Muscle layer of colon (tissue), 2 donors: ENCODE measurements around the gene USP7.
"Not testable (repeated sequence)": the region's sequence is repeated elsewhere in the genome, so short reads cannot be mapped to it uniquely, and the experiment has no call there.

Experiments used
- H3K27ac ChIP-seq: one replicate; pipeline ENCODE4 v1.7.0; 2013; ENCODE audit warnings: low read depth, mild to moderate bottlenecking, low read length, moderate library complexity
- H3K27me3 ChIP-seq, 2 donors: one replicate each; pipeline ENCODE4 v1.7.0; 2013; ENCODE audit warnings: low read length in 2 of 2, mild to moderate bottlenecking in 2 of 2; ENCODE audit not compliant: insufficient read depth in 2 of 2, control insufficient read depth in 1 of 2
- H3K36me3 ChIP-seq: one replicate; pipeline ENCODE4 v1.7.0; 2013; ENCODE audit warnings: mild to moderate bottlenecking, low read length; ENCODE audit not compliant: insufficient read depth
- H3K4me1 ChIP-seq: one replicate; pipeline ENCODE4 v1.7.0; 2013; ENCODE audit warnings: mild to moderate bottlenecking, low read length; ENCODE audit not compliant: insufficient read depth
- H3K4me3 ChIP-seq, 2 donors: one replicate each; pipeline ENCODE4 v1.7.0; 2013; ENCODE audit warnings: low read length in 2 of 2, low read depth in 1 of 2, mild to moderate bottlenecking in 1 of 2, moderate library complexity in 1 of 2
- H3K9ac ChIP-seq: one replicate; pipeline ENCODE4 v1.7.0; 2013; ENCODE audit warnings: low read length
- H3K9me3 ChIP-seq: one replicate; pipeline ENCODE4 v1.7.0; 2013; ENCODE audit warnings: mild to moderate bottlenecking, low read length
- donor health status: abdominal sarcoma.
- donor health status: Adenocarcinoma of cecum.

The USP7 gene

GRCh38 chr16:8999800-9000199 lies 36.1 kb upstream of the USP7 start:
- H3K36me3 ChIP-seq: no peaks in the 10 kb centered on the region
- H3K9ac ChIP-seq: no peak overlapping the region
- H3K4me3 ChIP-seq: no peak overlapping the region
- H3K27me3 ChIP-seq: no peaks in the 10 kb centered on the region
- H3K4me1 ChIP-seq: no peaks in the 10 kb centered on the region
- H3K27ac ChIP-seq: no peak overlapping the region
- H3K9me3 ChIP-seq: no peaks in the 10 kb centered on the region

- H3K36me3 ChIP-seq: no peaks in the 10 kb centered on the region
- no peaks in the 10 kb centered on the region for H3K9me3 ChIP-seq
- H3K4me1 ChIP-seq: no peaks in the 10 kb centered on the region
- no peaks in the 10 kb centered on the region for H3K27me3 ChIP-seq
- H3K4me3 ChIP-seq: no peak overlapping the region
- no peak overlapping the region for H3K27ac ChIP-seq
- no peak overlapping the region for H3K9ac ChIP-seq
These were observed 34.4 kb upstream of the USP7 start for GRCh38 chr16:8998108-8998507.

GRCh38 chr16:8996891-8997290 lies 33.2 kb upstream of the USP7 start:
- Histone ChIP-seq H3K27me3 (no peaks in the 10 kb centered on the region), H3K9ac (no peak overlapping the region), H3K27ac (no peak overlapping the region)

GRCh38 chr16:8990445-8990844 lies 26.7 kb upstream of the USP7 start:
- H3K27ac ChIP-seq: no peak overlapping the region

More at GRCh38 chr16:8996891-8997290, 33.2 kb upstream of the USP7 start:
- Histone ChIP-seq H3K4me1 (no peaks in the 10 kb centered on the region), H3K9me3 (no peaks in the 10 kb centered on the region), H3K36me3 (no peaks in the 10 kb centered on the region), H3K4me3 (no peak overlapping the region)

DNA sequence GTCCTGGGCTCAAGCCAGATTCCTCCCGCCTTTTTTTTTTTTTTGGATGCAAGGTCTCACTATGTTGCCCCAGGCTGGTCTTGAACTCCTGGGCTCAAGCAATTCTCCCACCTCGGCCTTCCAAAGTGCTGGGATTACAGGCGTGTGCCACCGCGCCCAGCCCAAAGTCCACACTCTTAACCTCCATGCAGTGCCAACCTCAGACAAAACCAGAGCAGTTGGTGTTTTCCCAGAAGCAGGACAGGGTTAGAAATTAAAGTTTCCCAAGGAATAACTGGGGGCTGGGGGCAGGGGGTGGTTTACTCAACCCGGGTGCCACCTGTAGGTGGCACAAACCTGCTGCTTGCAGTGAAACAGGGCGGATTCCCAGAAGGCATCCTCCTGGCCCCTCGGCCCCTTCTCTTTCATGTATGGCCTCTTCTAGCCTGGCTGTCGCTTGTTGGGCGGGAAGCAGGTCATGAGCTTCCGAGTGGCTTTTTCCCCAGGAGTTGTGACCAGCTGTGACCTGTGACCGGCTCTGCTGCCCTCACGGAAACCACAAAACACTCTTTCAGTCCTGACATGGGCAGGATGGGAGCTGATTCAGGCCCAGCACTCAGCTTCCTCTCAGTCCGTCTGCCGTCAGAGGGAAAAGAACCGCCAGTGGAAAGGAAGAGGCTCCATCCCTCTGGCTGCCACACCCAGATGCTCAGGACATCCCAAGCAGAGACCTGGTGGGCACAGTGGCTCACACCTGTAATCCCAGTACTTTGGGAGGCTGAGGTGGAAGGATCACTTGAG lies 25.6 kb upstream of the USP7 start:
- Histone ChIP-seq H3K9ac (no peak overlapping the region), H3K36me3 (no peaks in the 10 kb centered on the region), H3K4me3 (no peak overlapping the region), H3K27ac (no peak overlapping the region), H3K9me3 (no peaks in the 10 kb centered on the region), H3K4me1 (no peaks in the 10 kb centered on the region), H3K27me3 (no peaks in the 10 kb centered on the region)

More at GRCh38 chr16:8990445-8990844, 26.7 kb upstream of the USP7 start:
- Histone ChIP-seq H3K9me3 (no peaks in the 10 kb centered on the region), H3K36me3 (no peaks in the 10 kb centered on the region), H3K4me1 (no peaks in the 10 kb centered on the region), H3K27me3 (no peaks in the 10 kb centered on the region), H3K4me3 (no peak overlapping the region), H3K9ac (no peak overlapping the region)

DNA sequence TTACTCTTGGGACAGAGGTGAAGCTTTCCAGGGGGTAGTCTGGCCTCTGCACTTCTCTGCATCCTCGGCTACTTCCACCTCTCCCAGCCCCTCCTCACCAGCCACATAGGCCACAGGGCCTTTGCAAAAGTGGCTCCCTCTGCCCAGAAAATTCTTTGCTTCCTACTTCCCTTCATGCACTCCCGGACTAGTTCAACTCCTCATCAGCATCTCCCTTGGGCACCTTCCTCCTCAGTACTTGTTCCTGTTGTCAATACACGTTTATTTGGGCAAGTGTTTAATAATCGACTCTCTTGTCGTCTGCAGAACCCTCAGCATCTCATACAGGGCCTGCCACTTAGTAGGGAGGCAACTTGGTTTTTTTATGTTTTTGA lies 23.1 kb upstream of the USP7 start:
- Histone ChIP-seq H3K4me3 (no peak overlapping the region), H3K9me3 (no peaks in the 10 kb centered on the region), H3K36me3 (no peaks in the 10 kb centered on the region), H3K4me1 (no peaks in the 10 kb centered on the region), H3K27ac (no peak overlapping the region), H3K9ac (no peak overlapping the region), H3K27me3 (no peaks in the 10 kb centered on the region)

DNA sequence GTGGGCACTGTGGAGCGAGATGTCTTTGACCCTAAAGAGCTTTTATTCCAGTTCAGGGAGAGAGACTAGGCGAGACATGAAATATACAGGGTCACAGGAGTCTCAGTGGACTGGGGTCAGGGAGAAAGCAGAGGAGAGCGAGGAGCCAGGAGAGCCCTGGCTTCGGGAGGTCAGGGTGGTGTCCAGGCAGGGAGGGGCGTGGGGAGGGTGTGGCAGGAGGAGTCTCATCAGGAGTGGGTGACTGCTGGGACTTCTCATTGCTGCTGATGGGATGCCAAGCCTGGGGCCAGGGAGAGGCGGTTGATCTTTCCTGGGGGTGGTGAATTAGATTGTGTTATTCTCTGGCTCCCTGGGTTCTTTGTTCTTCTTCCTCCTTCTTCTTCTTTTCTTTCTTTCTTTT lies 22.4 kb upstream of the USP7 start:
- H3K27ac ChIP-seq: no peak overlapping the region
- no peaks in the 10 kb centered on the region for H3K36me3 ChIP-seq
- no peak overlapping the region for H3K4me3 ChIP-seq
- H3K4me1 ChIP-seq: no peaks in the 10 kb centered on the region
- no peaks in the 10 kb centered on the region for H3K9me3 ChIP-seq
- H3K9ac ChIP-seq: no peak overlapping the region
- H3K27me3 ChIP-seq: no peaks in the 10 kb centered on the region

- no peaks in the 10 kb centered on the region for H3K27me3 ChIP-seq
These were observed 19.1 kb upstream of the USP7 start for GRCh38 chr16:8982816-8983215.

GRCh38 chr16:8981901-8982300 lies 18.2 kb upstream of the USP7 start:
- not testable (repeated sequence) for H3K27ac ChIP-seq, H3K4me1 ChIP-seq, H3K36me3 ChIP-seq, H3K4me3 ChIP-seq, H3K9me3 ChIP-seq, H3K27me3 ChIP-seq, H3K9ac ChIP-seq

More at GRCh38 chr16:8982816-8983215, 19.1 kb upstream of the USP7 start:
- Histone ChIP-seq H3K4me1 (no peaks in the 10 kb centered on the region), H3K9ac (no peak overlapping the region), H3K4me3 (no peak overlapping the region), H3K9me3 (no peaks in the 10 kb centered on the region), H3K36me3 (no peaks in the 10 kb centered on the region), H3K27ac (no peak overlapping the region)

- not testable (repeated sequence) for H3K27me3 ChIP-seq, H3K9ac ChIP-seq
These were observed 12.5 kb upstream of the USP7 start for GRCh38 chr16:8976189-8976588.

DNA sequence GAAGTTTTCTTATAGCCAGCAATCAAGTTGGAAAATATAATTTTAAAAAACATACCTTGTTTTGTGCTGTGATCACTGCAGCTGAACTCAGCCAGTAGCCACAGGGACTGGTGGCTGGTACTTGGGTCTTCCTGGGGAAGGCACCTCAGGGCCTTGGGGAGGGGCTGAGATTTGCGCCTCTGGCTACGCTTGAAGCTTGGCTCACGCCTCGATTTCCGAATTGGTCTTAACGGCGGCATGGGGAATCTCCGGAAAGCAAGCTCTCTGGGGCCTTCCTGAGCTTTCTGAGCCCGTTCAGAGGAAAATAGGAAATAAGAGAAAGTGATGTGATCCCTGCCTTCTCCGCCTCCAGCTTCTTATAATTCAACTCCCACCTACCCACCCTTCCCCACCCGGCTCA lies 11.3 kb upstream of the USP7 start:
- Histone ChIP-seq H3K36me3 (no peaks in the 10 kb centered on the region), H3K9me3 (no peaks in the 10 kb centered on the region), H3K4me1 (no peaks in the 10 kb centered on the region), H3K27me3 (no peaks in the 10 kb centered on the region), H3K4me3 (no peak overlapping the region), H3K27ac (no peak overlapping the region), H3K9ac (no peak overlapping the region)

More at GRCh38 chr16:8976189-8976588, 12.5 kb upstream of the USP7 start:
- H3K9me3 ChIP-seq, H3K36me3 ChIP-seq, H3K27ac ChIP-seq, H3K4me3 ChIP-seq, H3K4me1 ChIP-seq: not testable (repeated sequence)
